ENCODE data around the gene UBASH3A.

The UBASH3A gene

GRCh38 chr21:42411891-42412635, 8.4 kb downstream of the UBASH3A start:
- H3K9ac ChIP-seq (ENCODE audit: insufficient read length, low read depth) = peak overlapping the region; percentile 27
- TF ChIP-seq YY1 (IDR thresholded peaks at IDR 0.05; ENCODE audit: insufficient read depth, insufficient read length) = no peak
- no peak for TF ChIP-seq SUZ12 (IDR thresholded peaks at IDR 0.05; ENCODE audit: extremely low read depth, insufficient read depth, insufficient read length)
- no peak for TF ChIP-seq ZNF274 (IDR thresholded peaks at IDR 0.05; ENCODE audit: low read depth, low read length)
- DNase-seq (ENCODE audit: low read depth, low spot score) = no peak
- H3K9me3 ChIP-seq (ENCODE audit: insufficient read depth, low read length) = no peaks in the 10 kb centered on the region
- peaks cover 10% of the 10 kb centered on the region for H3K27me3 ChIP-seq (ENCODE audit: insufficient read depth, insufficient read length)
- no peaks in the 10 kb centered on the region for H3K36me3 ChIP-seq (ENCODE audit: insufficient read depth, insufficient read length, low read length)
- peaks cover 20% of the 10 kb centered on the region for H3K4me1 ChIP-seq (ENCODE audit: insufficient read depth, insufficient read length)
- H3K4me3 ChIP-seq (ENCODE audit: insufficient read length, low read depth) = no peak overlapping the region

- Histone ChIP-seq H3K27me3 (ENCODE audit: insufficient read depth, insufficient read length) (peaks cover 10% of the 10 kb centered on the region), H3K4me1 (ENCODE audit: insufficient read depth, insufficient read length) (peaks cover 20% of the 10 kb centered on the region), H3K9me3 (ENCODE audit: insufficient read depth, low read length) (no peaks in the 10 kb centered on the region), H3K36me3 (ENCODE audit: insufficient read depth, insufficient read length, low read length) (no peaks in the 10 kb centered on the region), H3K4me3 (ENCODE audit: insufficient read length, low read depth) (no peak overlapping the region), H3K9ac (ENCODE audit: insufficient read length, low read depth) (no peak overlapping the region)
- TF ChIP-seq SUZ12 (IDR thresholded peaks at IDR 0.05; ENCODE audit: extremely low read depth, insufficient read depth, insufficient read length) (no peak), ZNF274 (IDR thresholded peaks at IDR 0.05; ENCODE audit: low read depth, low read length) (no peak), YY1 (IDR thresholded peaks at IDR 0.05; ENCODE audit: insufficient read depth, insufficient read length) (no peak)
- no peak for DNase-seq (ENCODE audit: low read depth, low spot score)
Observed at GRCh38 chr21:42412636-42412933, 8.9 kb downstream of the UBASH3A start.

GRCh38 chr21:42413093-42413492, 9.4 kb downstream of the UBASH3A start:
- no peak overlapping the region for H3K9ac ChIP-seq (ENCODE audit: insufficient read length, low read depth)
- H3K4me1 ChIP-seq (ENCODE audit: insufficient read depth, insufficient read length) = peaks cover 20% of the 10 kb centered on the region
- no peak overlapping the region for H3K4me3 ChIP-seq (ENCODE audit: insufficient read length, low read depth)
- no peaks in the 10 kb centered on the region for H3K9me3 ChIP-seq (ENCODE audit: insufficient read depth, low read length)
- H3K27me3 ChIP-seq (ENCODE audit: insufficient read depth, insufficient read length) = peaks cover 10% of the 10 kb centered on the region
- DNase-seq (ENCODE audit: low read depth, low spot score) = no peak
- TF ChIP-seq YY1 (IDR thresholded peaks at IDR 0.05; ENCODE audit: insufficient read depth, insufficient read length) = no peak
- no peak for TF ChIP-seq SUZ12 (IDR thresholded peaks at IDR 0.05; ENCODE audit: extremely low read depth, insufficient read depth, insufficient read length)
- no peak for TF ChIP-seq ZNF274 (IDR thresholded peaks at IDR 0.05; ENCODE audit: low read depth, low read length)
- no peaks in the 10 kb centered on the region for H3K36me3 ChIP-seq (ENCODE audit: insufficient read depth, insufficient read length, low read length)

- H3K9ac ChIP-seq (ENCODE audit: insufficient read length, low read depth) = no peak overlapping the region
- no peak overlapping the region for H3K4me3 ChIP-seq (ENCODE audit: insufficient read length, low read depth)
- no peak for DNase-seq (ENCODE audit: low read depth, low spot score)
- peaks cover 10% of the 10 kb centered on the region for H3K27me3 ChIP-seq (ENCODE audit: insufficient read depth, insufficient read length)
- H3K9me3 ChIP-seq (ENCODE audit: insufficient read depth, low read length) = no peaks in the 10 kb centered on the region
- peaks cover 20% of the 10 kb centered on the region for H3K4me1 ChIP-seq (ENCODE audit: insufficient read depth, insufficient read length)
- no peaks in the 10 kb centered on the region for H3K36me3 ChIP-seq (ENCODE audit: insufficient read depth, insufficient read length, low read length)
- TF ChIP-seq SUZ12 (IDR thresholded peaks at IDR 0.05; ENCODE audit: extremely low read depth, insufficient read depth, insufficient read length) (no peak), ZNF274 (IDR thresholded peaks at IDR 0.05; ENCODE audit: low read depth, low read length) (no peak), YY1 (IDR thresholded peaks at IDR 0.05; ENCODE audit: insufficient read depth, insufficient read length) (no peak)
Observed at GRCh38 chr21:42413500-42413899, 9.8 kb downstream of the UBASH3A start.

GRCh38 chr21:42414066-42414465, 10.4 kb downstream of the UBASH3A start:
- H3K4me1 ChIP-seq (ENCODE audit: insufficient read depth, insufficient read length) = peaks cover 20% of the 10 kb centered on the region
- no peak for DNase-seq (ENCODE audit: low read depth, low spot score)
- no peaks in the 10 kb centered on the region for H3K9me3 ChIP-seq (ENCODE audit: insufficient read depth, low read length)
- H3K9ac ChIP-seq (ENCODE audit: insufficient read length, low read depth) = no peak overlapping the region
- TF ChIP-seq YY1 (IDR thresholded peaks at IDR 0.05; ENCODE audit: insufficient read depth, insufficient read length) (no peak), SUZ12 (IDR thresholded peaks at IDR 0.05; ENCODE audit: extremely low read depth, insufficient read depth, insufficient read length) (no peak), ZNF274 (IDR thresholded peaks at IDR 0.05; ENCODE audit: low read depth, low read length) (no peak)
- no peak overlapping the region for H3K4me3 ChIP-seq (ENCODE audit: insufficient read length, low read depth)
- H3K36me3 ChIP-seq (ENCODE audit: insufficient read depth, insufficient read length, low read length) = no peaks in the 10 kb centered on the region
- H3K27me3 ChIP-seq (ENCODE audit: insufficient read depth, insufficient read length) = peaks cover 10% of the 10 kb centered on the region

GRCh38 chr21:42414553-42414927, 10.8 kb downstream of the UBASH3A start:
- H3K36me3 ChIP-seq (ENCODE audit: insufficient read depth, insufficient read length, low read length) = no peaks in the 10 kb centered on the region
- H3K9ac ChIP-seq (ENCODE audit: insufficient read length, low read depth) = no peak overlapping the region
- DNase-seq (ENCODE audit: low read depth, low spot score) = no peak
- no peaks in the 10 kb centered on the region for H3K9me3 ChIP-seq (ENCODE audit: insufficient read depth, low read length)
- TF ChIP-seq YY1 (IDR thresholded peaks at IDR 0.05; ENCODE audit: insufficient read depth, insufficient read length) = no peak
- no peak for TF ChIP-seq ZNF274 (IDR thresholded peaks at IDR 0.05; ENCODE audit: low read depth, low read length)
- no peak for TF ChIP-seq SUZ12 (IDR thresholded peaks at IDR 0.05; ENCODE audit: extremely low read depth, insufficient read depth, insufficient read length)
- peaks cover 10% of the 10 kb centered on the region for H3K27me3 ChIP-seq (ENCODE audit: insufficient read depth, insufficient read length)
- H3K4me3 ChIP-seq (ENCODE audit: insufficient read length, low read depth) = no peak overlapping the region
- H3K4me1 ChIP-seq (ENCODE audit: insufficient read depth, insufficient read length) = peaks cover 20% of the 10 kb centered on the region

GRCh38 chr21:42414928-42415769, 11.4 kb downstream of the UBASH3A start:
- no peaks in the 10 kb centered on the region for H3K9me3 ChIP-seq (ENCODE audit: insufficient read depth, low read length)
- H3K27me3 ChIP-seq (ENCODE audit: insufficient read depth, insufficient read length) = peaks cover 10% of the 10 kb centered on the region
- no peaks in the 10 kb centered on the region for H3K36me3 ChIP-seq (ENCODE audit: insufficient read depth, insufficient read length, low read length)
- TF ChIP-seq SUZ12 (IDR thresholded peaks at IDR 0.05; ENCODE audit: extremely low read depth, insufficient read depth, insufficient read length) (no peak), YY1 (IDR thresholded peaks at IDR 0.05; ENCODE audit: insufficient read depth, insufficient read length) (no peak), ZNF274 (IDR thresholded peaks at IDR 0.05; ENCODE audit: low read depth, low read length) (no peak)
- DNase-seq (ENCODE audit: low read depth, low spot score) = no peak
- peaks cover 20% of the 10 kb centered on the region for H3K4me1 ChIP-seq (ENCODE audit: insufficient read depth, insufficient read length)
- H3K9ac ChIP-seq (ENCODE audit: insufficient read length, low read depth) = no peak overlapping the region
- H3K4me3 ChIP-seq (ENCODE audit: insufficient read length, low read depth) = no peak overlapping the region
